Fibroblast of lung (primary cell): ENCODE results near the gene C19orf33.

Source experiments
- EZH2 ChIP-seq: IDR thresholded peaks from 2 replicates; pipeline ENCODE4 v1.5.1; 2012; ENCODE audit warnings: low read length, control low read depth, mild to moderate bottlenecking; ENCODE audit errors: missing control alignments
- TF ChIP-seq, protein P1 (sequence below), 2 donors: IDR thresholded peaks in 1 of 2; conservative IDR thresholded peaks in 1 of 2; 1 replicate in 1 of 2; 2 replicates in 1 of 2; pipeline ENCODE4 v1.5.1; 2011 to 2012; ENCODE audit warnings: low read length in 2 of 2, control low read depth in 1 of 2, inconsistent platforms in 1 of 2, low read depth in 1 of 2, mild to moderate bottlenecking in 1 of 2

DNA sequence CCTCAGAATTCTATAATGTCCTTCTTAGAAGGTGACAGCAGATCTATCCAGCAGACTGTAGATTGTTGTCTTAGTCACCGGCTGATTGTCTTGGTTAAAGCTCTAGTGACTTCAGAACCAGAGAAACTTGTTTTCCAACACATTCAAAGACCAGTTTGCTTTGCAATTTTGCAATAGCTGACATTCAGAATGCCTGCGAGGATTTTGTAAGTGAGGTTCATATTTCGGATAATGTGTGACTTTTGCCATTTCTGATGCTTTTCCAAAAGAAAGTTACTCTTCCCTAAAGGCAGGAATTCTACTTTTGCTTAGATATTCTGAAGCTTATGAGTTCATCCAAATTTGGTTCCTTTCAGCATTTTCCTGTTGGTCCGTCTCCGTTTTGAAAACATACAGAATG, 26.5 kb upstream of the C19orf33 start:
- TF ChIP-seq, protein P1, sequence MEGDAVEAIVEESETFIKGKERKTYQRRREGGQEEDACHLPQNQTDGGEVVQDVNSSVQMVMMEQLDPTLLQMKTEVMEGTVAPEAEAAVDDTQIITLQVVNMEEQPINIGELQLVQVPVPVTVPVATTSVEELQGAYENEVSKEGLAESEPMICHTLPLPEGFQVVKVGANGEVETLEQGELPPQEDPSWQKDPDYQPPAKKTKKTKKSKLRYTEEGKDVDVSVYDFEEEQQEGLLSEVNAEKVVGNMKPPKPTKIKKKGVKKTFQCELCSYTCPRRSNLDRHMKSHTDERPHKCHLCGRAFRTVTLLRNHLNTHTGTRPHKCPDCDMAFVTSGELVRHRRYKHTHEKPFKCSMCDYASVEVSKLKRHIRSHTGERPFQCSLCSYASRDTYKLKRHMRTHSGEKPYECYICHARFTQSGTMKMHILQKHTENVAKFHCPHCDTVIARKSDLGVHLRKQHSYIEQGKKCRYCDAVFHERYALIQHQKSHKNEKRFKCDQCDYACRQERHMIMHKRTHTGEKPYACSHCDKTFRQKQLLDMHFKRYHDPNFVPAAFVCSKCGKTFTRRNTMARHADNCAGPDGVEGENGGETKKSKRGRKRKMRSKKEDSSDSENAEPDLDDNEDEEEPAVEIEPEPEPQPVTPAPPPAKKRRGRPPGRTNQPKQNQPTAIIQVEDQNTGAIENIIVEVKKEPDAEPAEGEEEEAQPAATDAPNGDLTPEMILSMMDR (conservative IDR thresholded peaks at IDR 0.05 in 1 of 2, IDR thresholded peaks at IDR 0.05 in 1 of 2; ENCODE audit: low read depth in 1 of 2, low read length in 2 of 2) = no peak
- TF ChIP-seq EZH2 = no peak
